ENCODE results near the gene MCM7. TPM values are rescaled to one million over a fixed set of nuclear protein-coding genes. Genes with fewer than 3 reads are reported as not detected.

MCM7 gene
- polyA plus RNA-seq, 2 donors: 46.4 to 66.8 TPM

DNA sequence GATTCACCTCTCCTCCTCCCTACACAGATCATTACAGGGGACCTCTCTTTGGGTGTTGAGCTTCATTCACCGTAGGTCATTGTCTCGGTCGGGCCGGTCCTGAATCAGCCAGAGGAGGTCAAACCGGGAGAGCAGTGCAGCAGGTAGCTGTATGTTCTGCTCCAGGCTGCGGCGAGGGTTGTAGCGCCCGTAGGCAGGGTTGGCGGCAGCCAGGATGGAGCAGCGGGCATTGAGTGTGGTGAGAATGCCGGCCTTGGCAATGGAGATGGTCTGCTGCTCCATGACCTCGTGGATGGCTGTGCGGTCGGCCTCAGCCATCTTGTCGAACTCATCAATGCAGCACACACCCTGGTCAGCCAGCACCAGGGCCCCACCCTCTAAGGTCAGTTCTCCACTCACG lies 5.5 kb downstream of the MCM7 start:
- 89 to 93% methylated on average over 17 of the region's 17 CpGs for WGBS, 2 donors
- Histone ChIP-seq H3K36me3 (ENCODE audit: control insufficient read depth in 2 of 2, insufficient read depth in 2 of 2, low read length in 1 of 2) (peaks cover 32 to 63% of the 10 kb centered on the region in 2 donors), H3K4me3 (ENCODE audit: low read depth in 1 of 2, low read length in 2 of 2) (no peak overlapping the region), H3K4me1 (ENCODE audit: control insufficient read depth in 2 of 2, insufficient read depth in 2 of 2, low read length in 1 of 2) (peaks cover 0 to 8% of the 10 kb centered on the region in 2 donors), H3K9me3 (ENCODE audit: control insufficient read depth in 2 of 2, insufficient read depth in 1 of 2, low read depth in 1 of 2, low read length in 1 of 2) (no peaks in the 10 kb centered on the region), H3K27ac (ENCODE audit: low read depth in 2 of 2, low read length in 1 of 2) (no peak overlapping the region), H3K27me3 (ENCODE audit: control insufficient read depth in 1 of 2, insufficient read depth in 2 of 2, low read length in 2 of 2) (no peaks in the 10 kb centered on the region)

DNA sequence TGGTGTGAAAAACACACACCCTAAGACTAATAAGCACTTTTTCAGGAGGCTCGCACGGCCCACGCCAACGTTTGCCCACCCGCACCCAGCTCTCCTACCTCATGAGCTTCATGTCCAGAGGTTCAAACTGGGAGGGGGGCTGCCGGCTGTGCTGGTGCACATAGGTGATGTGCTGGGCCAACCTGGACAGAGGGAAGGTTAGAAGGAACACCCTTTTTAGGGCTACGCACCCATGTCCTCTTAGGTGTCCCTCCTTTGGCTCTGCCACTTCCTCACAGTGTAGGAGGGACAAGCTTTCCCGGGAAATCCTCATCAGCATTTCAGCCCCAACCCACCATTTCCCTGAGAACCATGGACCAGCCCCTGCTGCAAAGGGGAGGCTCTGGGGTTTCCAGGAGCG lies 5.9 kb downstream of the MCM7 start:
- Histone ChIP-seq H3K4me1 (ENCODE audit: control insufficient read depth in 2 of 2, insufficient read depth in 2 of 2, low read length in 1 of 2) (peaks cover 0 to 11% of the 10 kb centered on the region in 2 donors), H3K9me3 (ENCODE audit: control insufficient read depth in 2 of 2, insufficient read depth in 1 of 2, low read depth in 1 of 2, low read length in 1 of 2) (no peaks in the 10 kb centered on the region), H3K27me3 (ENCODE audit: control insufficient read depth in 1 of 2, insufficient read depth in 2 of 2, low read length in 2 of 2) (no peaks in the 10 kb centered on the region), H3K36me3 (ENCODE audit: control insufficient read depth in 2 of 2, insufficient read depth in 2 of 2, low read length in 1 of 2) (peaks cover 32 to 66% of the 10 kb centered on the region in 2 donors), H3K4me3 (ENCODE audit: low read depth in 1 of 2, low read length in 2 of 2) (no peak overlapping the region), H3K27ac (ENCODE audit: low read depth in 2 of 2, low read length in 1 of 2) (no peak overlapping the region)
- WGBS, 2 donors: 81% methylated on average over 9 of the region's 9 CpGs

DNA sequence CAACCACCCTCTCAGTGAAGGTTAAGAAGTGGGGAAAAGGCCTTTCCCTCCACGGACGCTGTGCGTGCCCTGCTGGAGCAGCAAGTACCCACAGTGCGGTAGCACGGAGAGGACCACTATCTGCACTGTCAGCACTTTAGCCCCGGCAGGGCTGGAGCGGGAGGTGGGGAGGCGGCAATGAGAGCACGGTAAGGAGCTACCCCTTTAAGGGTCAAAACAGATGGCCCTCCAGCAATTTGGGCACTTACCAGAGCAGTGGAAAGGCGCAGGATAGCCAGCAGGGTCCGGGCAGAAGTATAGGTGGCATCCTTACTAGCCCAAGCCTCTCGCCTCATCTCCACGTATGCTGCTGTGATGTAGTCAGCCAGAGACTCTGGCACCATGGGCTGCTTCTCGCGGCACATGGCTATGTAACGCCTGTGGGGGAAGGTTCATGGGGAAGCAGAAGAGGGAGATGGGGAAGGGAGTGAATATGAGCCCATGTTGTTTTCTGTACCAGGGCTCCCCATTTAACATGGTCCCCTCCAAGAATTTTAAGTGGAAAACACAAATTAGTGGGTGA lies 7.2 kb downstream of the MCM7 start:
- Histone ChIP-seq H3K9me3 (ENCODE audit: control insufficient read depth in 2 of 2, insufficient read depth in 1 of 2, low read depth in 1 of 2, low read length in 1 of 2) (no peaks in the 10 kb centered on the region), H3K27ac (ENCODE audit: low read depth in 2 of 2, low read length in 1 of 2) (no peak overlapping the region), H3K4me3 (ENCODE audit: low read depth in 1 of 2, low read length in 2 of 2) (no peak overlapping the region), H3K4me1 (ENCODE audit: control insufficient read depth in 2 of 2, insufficient read depth in 2 of 2, low read length in 1 of 2) (peaks cover 0 to 5% of the 10 kb centered on the region in 2 donors), H3K27me3 (ENCODE audit: control insufficient read depth in 1 of 2, insufficient read depth in 2 of 2, low read length in 2 of 2) (no peaks in the 10 kb centered on the region), H3K36me3 (ENCODE audit: control insufficient read depth in 2 of 2, insufficient read depth in 2 of 2, low read length in 1 of 2) (peaks cover 32 to 61% of the 10 kb centered on the region in 2 donors)
- WGBS, 2 donors: 75 to 83% methylated on average over 16 of the region's 16 CpGs

DNA sequence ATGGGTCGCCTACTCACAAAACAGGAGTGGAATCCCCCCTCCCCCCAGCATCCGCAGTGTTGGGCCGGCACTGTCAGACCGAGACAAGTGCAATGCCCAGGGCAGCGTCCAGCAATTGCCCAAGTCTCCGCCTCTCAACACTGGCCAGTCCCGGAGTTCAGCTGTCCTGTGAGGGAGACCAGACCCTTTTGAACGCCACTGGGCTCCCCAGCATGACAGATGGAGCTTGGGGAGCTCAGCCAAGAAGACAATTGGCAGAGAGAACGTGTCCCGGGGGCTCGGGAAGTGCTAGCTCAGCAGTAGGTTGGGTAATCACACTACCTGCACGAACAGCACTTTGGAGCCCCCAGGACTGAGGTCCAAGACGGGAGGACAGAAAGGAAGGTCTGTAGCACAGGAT lies 7.7 kb downstream of the MCM7 start:
- Histone ChIP-seq H3K36me3 (ENCODE audit: control insufficient read depth in 2 of 2, insufficient read depth in 2 of 2, low read length in 1 of 2) (peaks cover 32 to 58% of the 10 kb centered on the region in 2 donors), H3K9me3 (ENCODE audit: control insufficient read depth in 2 of 2, insufficient read depth in 1 of 2, low read depth in 1 of 2, low read length in 1 of 2) (no peaks in the 10 kb centered on the region), H3K4me3 (ENCODE audit: low read depth in 1 of 2, low read length in 2 of 2) (no peak overlapping the region), H3K27me3 (ENCODE audit: control insufficient read depth in 1 of 2, insufficient read depth in 2 of 2, low read length in 2 of 2) (no peaks in the 10 kb centered on the region), H3K4me1 (ENCODE audit: control insufficient read depth in 2 of 2, insufficient read depth in 2 of 2, low read length in 1 of 2) (peaks cover 0 to 4% of the 10 kb centered on the region in 2 donors), H3K27ac (ENCODE audit: low read depth in 2 of 2, low read length in 1 of 2) (no peak overlapping the region)
- 42 to 49% methylated on average over 13 of the region's 13 CpGs for WGBS, 2 donors

DNA sequence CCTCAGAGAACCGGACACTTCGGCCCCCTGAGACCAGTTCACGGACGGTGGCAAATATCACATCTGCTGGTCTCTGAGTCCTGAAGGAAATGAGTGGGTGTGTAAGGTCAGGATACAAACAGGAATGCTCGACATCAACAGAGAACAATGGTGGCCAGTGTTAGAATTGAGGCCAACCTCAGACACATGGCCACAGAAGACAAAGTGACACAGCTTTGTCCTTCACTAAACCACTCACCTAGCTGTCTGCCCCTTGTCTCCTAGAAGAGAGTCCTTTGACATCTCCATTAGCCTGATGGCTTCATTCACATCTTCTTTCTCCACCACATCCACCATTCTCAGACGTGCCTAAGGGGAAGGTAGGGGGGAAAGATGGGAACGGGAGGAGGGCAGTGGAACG lies 8.1 kb downstream of the MCM7 start:
- H3K36me3 ChIP-seq (ENCODE audit: control insufficient read depth in 2 of 2, insufficient read depth in 2 of 2, low read length in 1 of 2): peaks cover 32 to 54% of the 10 kb centered on the region in 2 donors
- H3K27ac ChIP-seq (ENCODE audit: low read depth in 2 of 2, low read length in 1 of 2): no peak overlapping the region
- no peak overlapping the region for H3K4me3 ChIP-seq (ENCODE audit: low read depth in 1 of 2, low read length in 2 of 2)
- H3K4me1 ChIP-seq (ENCODE audit: control insufficient read depth in 2 of 2, insufficient read depth in 2 of 2, low read length in 1 of 2): peaks cover 0 to 4% of the 10 kb centered on the region in 2 donors
- 53 to 58% methylated on average over 8 of the region's 8 CpGs for WGBS, 2 donors
- H3K9me3 ChIP-seq (ENCODE audit: control insufficient read depth in 2 of 2, insufficient read depth in 1 of 2, low read depth in 1 of 2, low read length in 1 of 2): no peaks in the 10 kb centered on the region
- H3K27me3 ChIP-seq (ENCODE audit: control insufficient read depth in 1 of 2, insufficient read depth in 2 of 2, low read length in 2 of 2): no peaks in the 10 kb centered on the region

DNA sequence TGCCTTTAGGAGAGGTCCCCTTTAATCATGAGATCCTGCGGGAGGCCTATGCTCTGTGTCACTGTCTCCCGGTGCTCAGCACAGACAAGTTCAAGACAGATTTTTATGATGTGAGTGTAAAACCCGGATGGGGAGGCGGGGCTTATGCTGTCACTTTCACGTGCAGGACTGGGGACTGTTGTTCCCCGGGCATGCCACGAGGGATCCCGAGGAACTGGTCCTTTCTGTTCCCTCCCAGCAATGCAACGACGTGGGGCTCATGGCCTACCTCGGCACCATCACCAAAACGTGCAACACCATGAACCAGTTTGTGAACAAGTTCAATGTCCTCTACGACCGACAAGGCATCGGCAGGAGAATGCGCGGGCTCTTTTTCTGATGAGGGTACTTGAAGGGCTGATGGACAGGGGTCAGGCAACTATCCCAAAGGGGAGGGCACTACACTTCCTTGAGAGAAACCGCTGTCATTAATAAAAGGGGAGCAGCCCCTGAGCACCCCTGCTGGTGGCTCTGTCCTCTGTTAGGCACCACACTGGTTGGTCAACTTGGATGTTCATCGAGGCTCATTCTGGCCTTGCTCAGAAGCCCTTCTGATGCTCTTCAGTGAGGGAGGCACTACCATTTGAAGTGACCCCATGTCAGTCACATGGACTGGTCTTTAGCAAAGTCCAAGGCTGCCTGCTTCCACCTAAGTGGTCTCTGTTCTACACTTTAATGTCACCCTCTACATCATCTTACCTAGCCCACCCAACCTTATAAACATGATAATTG lies 9.6 kb downstream of the MCM7 start:
- WGBS, 2 donors: 62 to 64% methylated on average over 19 of the region's 19 CpGs
- no peak overlapping the region for H3K27ac ChIP-seq (ENCODE audit: low read depth in 2 of 2, low read length in 1 of 2)
- H3K9me3 ChIP-seq (ENCODE audit: control insufficient read depth in 2 of 2, insufficient read depth in 1 of 2, low read depth in 1 of 2, low read length in 1 of 2): no peaks in the 10 kb centered on the region
- H3K4me3 ChIP-seq (ENCODE audit: low read depth in 1 of 2, low read length in 2 of 2): no peak overlapping the region
- no peaks in the 10 kb centered on the region for H3K27me3 ChIP-seq (ENCODE audit: control insufficient read depth in 1 of 2, insufficient read depth in 2 of 2, low read length in 2 of 2)
- H3K4me1 ChIP-seq (ENCODE audit: control insufficient read depth in 2 of 2, insufficient read depth in 2 of 2, low read length in 1 of 2): peaks cover 0 to 4% of the 10 kb centered on the region in 2 donors
- H3K36me3 ChIP-seq (ENCODE audit: control insufficient read depth in 2 of 2, insufficient read depth in 2 of 2, low read length in 1 of 2): peaks cover 23 to 46% of the 10 kb centered on the region in 2 donors

DNA sequence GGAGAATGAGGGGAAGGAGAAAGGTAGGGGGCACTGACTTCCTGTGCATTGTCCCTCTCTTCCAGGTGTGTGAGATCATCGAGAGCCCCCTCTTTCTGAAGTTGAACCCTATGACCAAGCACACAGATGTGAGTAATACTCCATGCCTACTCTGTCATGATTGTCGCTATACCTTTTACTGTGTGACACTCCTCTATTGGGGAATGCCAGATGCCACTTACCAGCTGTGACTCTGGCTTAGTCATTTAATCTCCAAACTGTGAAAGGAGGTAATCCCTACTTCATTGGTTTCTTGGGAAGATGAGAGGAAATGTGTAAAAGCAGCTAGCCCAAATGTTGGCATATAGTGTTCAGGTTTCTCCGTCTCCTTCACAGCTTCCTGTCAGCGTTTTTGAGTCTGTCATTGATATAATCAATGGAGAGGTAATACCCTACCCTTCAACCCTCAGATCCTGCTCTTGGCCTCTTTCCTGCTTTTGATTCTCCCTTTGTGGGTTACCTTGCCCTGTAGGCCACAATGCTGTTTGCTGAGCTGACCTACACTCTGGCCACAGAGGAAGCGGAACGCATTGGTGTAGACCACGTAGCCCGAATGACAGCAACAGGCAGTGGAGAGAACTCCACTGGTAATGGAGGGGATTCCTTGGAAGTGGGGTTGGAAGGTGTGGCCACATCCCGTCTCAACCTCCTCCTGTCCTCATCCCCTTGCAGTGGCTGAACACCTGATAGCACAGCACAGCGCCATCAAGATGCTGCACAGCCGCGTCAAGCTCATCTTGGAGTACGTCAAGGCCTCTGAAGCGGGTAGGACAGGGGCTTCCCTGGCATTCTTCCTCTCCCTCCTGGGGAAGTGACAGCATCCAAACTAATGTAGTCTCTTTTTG lies 10.4 kb downstream of the MCM7 start:
- Histone ChIP-seq H3K27ac (ENCODE audit: low read depth in 2 of 2, low read length in 1 of 2) (peak overlapping the region in 1 of 2 donors; percentile 86), H3K4me3 (ENCODE audit: low read depth in 1 of 2, low read length in 2 of 2) (no peak overlapping the region), H3K9me3 (ENCODE audit: control insufficient read depth in 2 of 2, insufficient read depth in 1 of 2, low read depth in 1 of 2, low read length in 1 of 2) (no peaks in the 10 kb centered on the region), H3K36me3 (ENCODE audit: control insufficient read depth in 2 of 2, insufficient read depth in 2 of 2, low read length in 1 of 2) (peaks cover 18 to 40% of the 10 kb centered on the region in 2 donors), H3K27me3 (ENCODE audit: control insufficient read depth in 1 of 2, insufficient read depth in 2 of 2, low read length in 2 of 2) (no peaks in the 10 kb centered on the region), H3K4me1 (ENCODE audit: control insufficient read depth in 2 of 2, insufficient read depth in 2 of 2, low read length in 1 of 2) (peaks cover 0 to 4% of the 10 kb centered on the region in 2 donors)
- 85 to 89% methylated on average over 14 of the region's 14 CpGs for WGBS, 2 donors

DNA sequence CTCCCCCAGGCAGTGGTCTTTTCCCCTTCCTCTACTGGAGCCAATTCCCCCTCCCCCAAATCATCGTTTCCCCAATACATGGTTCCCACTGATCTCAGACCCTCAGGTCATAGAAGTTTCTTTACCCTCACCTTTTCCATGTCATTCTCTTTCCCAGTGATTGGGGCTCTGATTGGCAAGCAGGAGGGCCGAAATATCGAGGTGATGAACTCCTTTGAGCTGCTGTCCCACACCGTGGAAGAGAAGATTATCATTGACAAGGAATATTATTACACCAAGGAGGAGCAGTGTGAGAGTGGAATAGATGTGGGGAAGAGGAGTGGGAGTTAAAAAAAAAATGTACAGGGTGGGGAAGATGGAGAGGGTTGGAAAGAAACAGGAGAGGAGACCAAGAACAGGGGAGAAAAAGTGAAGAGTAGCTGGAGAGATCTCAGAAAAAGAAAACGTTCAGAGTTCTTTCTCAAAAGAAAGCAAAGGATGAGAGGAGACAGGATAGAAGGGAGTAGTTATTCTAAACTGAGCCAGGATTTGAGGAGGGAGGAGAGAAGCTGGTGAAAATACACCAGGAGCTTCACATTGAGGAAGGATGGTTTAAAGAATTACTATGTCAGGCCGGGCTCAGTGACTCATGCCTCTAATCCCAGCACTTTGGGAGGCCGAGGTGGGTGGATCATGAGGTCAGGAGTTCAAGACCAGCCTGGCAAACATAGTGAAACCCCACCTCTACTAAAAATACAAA lies 11.6 kb downstream of the MCM7 start:
- 20% methylated on average over 7 of the region's 7 CpGs for WGBS, 2 donors
- H3K4me3 ChIP-seq (ENCODE audit: low read depth in 1 of 2, low read length in 2 of 2): peak overlapping the region; percentile 84 to 94
- peaks cover 0 to 4% of the 10 kb centered on the region in 2 donors for H3K4me1 ChIP-seq (ENCODE audit: control insufficient read depth in 2 of 2, insufficient read depth in 2 of 2, low read length in 1 of 2)
- no peaks in the 10 kb centered on the region for H3K27me3 ChIP-seq (ENCODE audit: control insufficient read depth in 1 of 2, insufficient read depth in 2 of 2, low read length in 2 of 2)
- H3K9me3 ChIP-seq (ENCODE audit: control insufficient read depth in 2 of 2, insufficient read depth in 1 of 2, low read depth in 1 of 2, low read length in 1 of 2): no peaks in the 10 kb centered on the region
- H3K27ac ChIP-seq (ENCODE audit: low read depth in 2 of 2, low read length in 1 of 2): peak overlapping the region; percentile 68 to 90
- peaks cover 12 to 33% of the 10 kb centered on the region in 2 donors for H3K36me3 ChIP-seq (ENCODE audit: control insufficient read depth in 2 of 2, insufficient read depth in 2 of 2, low read length in 1 of 2)
